ENCODE results near the gene NSMCE1. TPM values are rescaled to one million over a fixed set of nuclear protein-coding genes. Genes with fewer than 3 reads are reported as not detected.
"Not testable (repeated sequence)": the region's sequence is repeated elsewhere in the genome, so short reads cannot be mapped to it uniquely, and the experiment has no call there.

NSMCE1 gene
- total and polyA plus RNA-seq, 8 donors: 27.6 to 37.9 (median 31.7) TPM

DNA sequence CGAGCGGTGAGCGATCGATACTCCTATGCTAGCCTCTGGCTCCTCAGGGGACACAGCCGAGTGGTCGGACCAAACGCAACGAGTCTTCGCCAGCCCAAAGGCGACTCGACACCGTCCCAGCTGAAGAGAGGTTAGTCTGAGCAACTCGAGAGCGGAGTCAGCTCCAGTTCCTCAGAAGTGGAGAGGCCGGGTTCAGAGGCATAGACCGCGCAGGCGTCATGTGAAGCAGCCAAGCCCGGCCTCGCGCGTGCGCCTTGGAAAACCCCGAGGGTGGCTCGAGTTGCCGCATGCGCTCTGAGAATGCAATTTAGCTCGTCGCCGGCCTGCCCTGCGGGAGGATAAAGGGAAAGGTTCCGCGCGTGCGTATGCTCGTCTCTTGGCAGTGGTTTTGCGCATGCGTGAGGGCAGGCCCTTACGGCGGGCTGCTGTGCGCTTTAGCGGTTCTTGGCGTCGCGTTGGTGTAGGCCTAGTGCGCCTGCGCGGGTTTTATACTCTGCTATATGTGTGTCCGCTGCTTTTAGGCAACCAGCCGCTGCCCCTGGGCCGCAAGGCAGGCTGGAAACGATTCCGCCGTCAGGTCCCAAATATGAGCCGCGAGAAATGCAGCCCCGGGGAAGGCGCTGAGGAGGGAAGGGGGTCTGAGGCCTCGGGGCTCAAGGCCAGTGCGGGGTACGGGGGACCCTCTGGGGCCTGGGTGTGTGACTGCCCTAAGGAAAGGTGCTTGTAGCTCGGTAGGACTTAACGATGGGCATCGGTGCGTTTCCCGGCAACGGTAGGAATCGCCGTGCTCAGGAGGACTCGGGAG lies 64.9 kb downstream of the NSMCE1 start, which contains the start of gene KDM8:
Gene KDM8, plus strand, starts transcription at position 20 of the 805 bp plus-strand sequence. CDS start 6,598 bp downstream, outside the sequence.
- Histone ChIP-seq H3K4me1 (peaks cover 15 to 45% (median 37%) of the 10 kb centered on the region in 3 donors), H3K27me3 (no peaks in the 10 kb centered on the region), H3K9me3 (no peaks in the 10 kb centered on the region), H3K36me3 (no peaks in the 10 kb centered on the region), H3K27ac (peak within 1 kb of the TSS; percentile 92 to 98 (median 97)), H3K4me3 (peak within 1 kb of the TSS; percentile 44 to 73 (median 56))
- intact Hi-C loops (cut with DNase I): no loop called here
- DNase-seq: peak; percentile 99 to 100 (median 100)
- no peak for FAIRE-seq
- ATAC-seq: peak; percentile 88 to 97 (median 93)
- WGBS, 2 donors: 0% methylated on average over 70 of the region's 70 CpGs
- TF ChIP-seq CTCF (IDR thresholded peaks at IDR 0.05): no peak

- intact Hi-C loops (cut with DNase I): no loop called here
- H3K36me3 ChIP-seq: no peaks in the 10 kb centered on the region
- peak overlapping the region; percentile 92 to 98 (median 97) for H3K27ac ChIP-seq
- DNase-seq (peak; percentile 25 to 97 (median 93)), FAIRE-seq (no peak), ATAC-seq (peak; percentile 81 to 90 (median 86))
- H3K4me1 ChIP-seq: peaks cover 8 to 38% (median 32%) of the 10 kb centered on the region in 3 donors
- no peaks in the 10 kb centered on the region for H3K27me3 ChIP-seq
- H3K4me3 ChIP-seq: peak overlapping the region; percentile 44 to 73 (median 56)
- WGBS, 2 donors: 22 to 24% methylated on average over 19 of the region's 19 CpGs
- no peak for TF ChIP-seq CTCF (IDR thresholded peaks at IDR 0.05)
- H3K9me3 ChIP-seq: no peaks in the 10 kb centered on the region
These were observed 65.6 kb downstream of the NSMCE1 start for GRCh38 chr16:27202923-27203506.

- FAIRE-seq; H3K36me3 ChIP-seq; H3K4me3 ChIP-seq; intact Hi-C loops (cut with DNase I); DNase-seq; H3K9me3 ChIP-seq; H3K27me3 ChIP-seq; ATAC-seq; H3K27ac ChIP-seq: not testable (repeated sequence)
- 89% methylated on average over 3 of the region's 3 CpGs for WGBS, 2 donors
- H3K4me1 ChIP-seq: peaks cover 0 to 20% (median 15%) of the 10 kb centered on the region in 3 donors
These were observed 67.7 kb downstream of the NSMCE1 start for GRCh38 chr16:27200914-27201313.

DNA sequence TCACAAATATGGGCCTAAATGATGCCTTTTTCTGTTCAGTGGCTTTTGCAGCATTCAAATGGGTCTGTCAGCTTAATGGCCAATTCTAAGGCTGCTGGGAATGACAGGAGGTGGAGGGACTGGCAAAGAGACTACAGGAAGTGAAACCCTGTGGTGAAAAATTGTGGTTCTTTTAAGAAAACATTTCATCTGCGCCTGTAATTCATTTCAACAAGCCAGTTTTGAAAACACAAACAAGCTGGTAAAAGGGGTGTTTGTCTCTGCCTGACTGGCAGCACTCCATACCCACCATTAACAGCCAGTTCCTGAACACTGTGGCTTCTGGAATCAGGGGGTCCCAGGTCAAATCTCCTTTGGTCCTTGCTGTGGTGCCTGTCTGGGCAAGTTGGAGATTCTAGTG lies 68.8 kb downstream of the NSMCE1 start:
- WGBS, 2 donors: 40 to 57% methylated on average over 1 of the region's 1 CpG
- no peak for FAIRE-seq
- no peak for DNase-seq
- no peaks in the 10 kb centered on the region for H3K9me3 ChIP-seq
- H3K4me1 ChIP-seq: peaks cover 0 to 8% (median 5%) of the 10 kb centered on the region in 3 donors
- intact Hi-C loops (cut with DNase I): no loop called here
- H3K27ac ChIP-seq: no peak overlapping the region
- H3K36me3 ChIP-seq: no peaks in the 10 kb centered on the region
- H3K4me3 ChIP-seq: no peak overlapping the region
- TF ChIP-seq CTCF (IDR thresholded peaks at IDR 0.05): no peak
- H3K27me3 ChIP-seq: no peaks in the 10 kb centered on the region
- no peak for ATAC-seq

DNA sequence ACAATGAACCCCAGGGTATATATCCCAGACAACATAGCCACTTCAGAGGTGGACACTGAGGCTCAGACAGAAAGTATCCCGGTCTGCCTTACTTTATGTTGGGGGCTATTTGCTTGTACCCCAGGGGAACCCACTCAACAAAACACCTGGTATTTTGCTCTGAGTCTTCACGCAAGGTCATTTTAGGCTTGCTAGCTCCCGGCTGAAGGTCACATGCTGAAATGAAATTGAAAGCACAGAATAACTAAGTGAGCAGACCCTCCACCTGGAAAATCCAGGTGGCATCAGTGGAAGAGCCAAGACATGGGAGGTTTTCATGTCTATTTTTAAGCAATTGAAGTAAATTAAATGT lies 69.4 kb downstream of the NSMCE1 start:
- H3K9me3 ChIP-seq: no peaks in the 10 kb centered on the region
- 64 to 69% methylated on average over 3 of the region's 3 CpGs for WGBS, 2 donors
- no peak for FAIRE-seq
- no peaks in the 10 kb centered on the region for H3K27me3 ChIP-seq
- H3K4me3 ChIP-seq: no peak overlapping the region
- no peak for DNase-seq
- no peak overlapping the region for H3K27ac ChIP-seq
- ATAC-seq: no peak
- H3K4me1 ChIP-seq: peaks cover 0 to 3% (median under 1%) of the 10 kb centered on the region in 3 donors
- intact Hi-C loops (cut with DNase I): no loop called here
- H3K36me3 ChIP-seq: no peaks in the 10 kb centered on the region
- TF ChIP-seq CTCF (IDR thresholded peaks at IDR 0.05): no peak

Measured in pancreas (tissue), 10 donors.